SU-DHL-6 (cell line): ENCODE measurements around the gene KNTC1.

Experiments used
- EZH2phosphoT487 ChIP-seq: fragments of 200-600 bp; sonication (generic), shearing (Covaris generic); conservative IDR thresholded peaks from 2 replicates; pipeline ENCODE4 v1.6.1; 2018; ENCODE audit warnings: mild to moderate bottlenecking, antibody characterized with exemption, low read length, moderate library complexity, mixed read lengths
- TF ChIP-seq, protein P1 (sequence below): fragments of 200-600 bp; sonication (generic); IDR thresholded peaks from one replicate; pipeline ENCODE4 v1.5.1; 2017; ENCODE audit warnings: antibody characterized with exemption, mild to moderate bottlenecking, low read length, moderate library complexity; ENCODE audit not compliant: insufficient read depth, poor library complexity, severe bottlenecking

DNA sequence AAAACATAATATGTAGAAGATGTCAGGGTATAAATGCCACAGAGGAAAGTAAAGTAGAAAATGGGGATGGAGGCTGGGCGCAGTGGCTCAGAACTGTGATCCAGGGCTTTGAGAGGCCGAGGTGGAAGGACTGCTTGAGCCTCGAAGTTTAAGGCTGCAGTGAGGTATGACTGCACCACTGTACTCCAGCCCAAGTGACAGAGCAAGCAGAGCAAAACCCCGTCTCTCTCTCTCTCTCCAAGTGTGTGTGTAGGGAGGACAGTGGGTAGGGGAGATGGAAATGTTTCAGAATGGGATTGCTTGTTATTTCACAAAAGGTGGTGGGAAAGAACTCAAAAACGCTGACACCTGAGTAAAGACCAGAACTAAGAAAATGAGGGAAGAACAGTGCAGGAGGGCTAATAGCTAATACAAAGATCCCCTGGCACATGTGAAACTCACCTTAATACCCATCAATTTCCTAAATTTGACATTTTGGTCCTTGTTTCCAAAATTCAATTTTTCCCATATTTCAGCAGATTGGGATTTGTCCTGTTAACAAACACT, 20.6 kb upstream of the KNTC1 start:
- TF ChIP-seq, protein P1, sequence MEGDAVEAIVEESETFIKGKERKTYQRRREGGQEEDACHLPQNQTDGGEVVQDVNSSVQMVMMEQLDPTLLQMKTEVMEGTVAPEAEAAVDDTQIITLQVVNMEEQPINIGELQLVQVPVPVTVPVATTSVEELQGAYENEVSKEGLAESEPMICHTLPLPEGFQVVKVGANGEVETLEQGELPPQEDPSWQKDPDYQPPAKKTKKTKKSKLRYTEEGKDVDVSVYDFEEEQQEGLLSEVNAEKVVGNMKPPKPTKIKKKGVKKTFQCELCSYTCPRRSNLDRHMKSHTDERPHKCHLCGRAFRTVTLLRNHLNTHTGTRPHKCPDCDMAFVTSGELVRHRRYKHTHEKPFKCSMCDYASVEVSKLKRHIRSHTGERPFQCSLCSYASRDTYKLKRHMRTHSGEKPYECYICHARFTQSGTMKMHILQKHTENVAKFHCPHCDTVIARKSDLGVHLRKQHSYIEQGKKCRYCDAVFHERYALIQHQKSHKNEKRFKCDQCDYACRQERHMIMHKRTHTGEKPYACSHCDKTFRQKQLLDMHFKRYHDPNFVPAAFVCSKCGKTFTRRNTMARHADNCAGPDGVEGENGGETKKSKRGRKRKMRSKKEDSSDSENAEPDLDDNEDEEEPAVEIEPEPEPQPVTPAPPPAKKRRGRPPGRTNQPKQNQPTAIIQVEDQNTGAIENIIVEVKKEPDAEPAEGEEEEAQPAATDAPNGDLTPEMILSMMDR: no peak
- TF ChIP-seq EZH2phosphoT487: no peak
